GM12878 (cell line): Measurements from ENCODE around the gene RPSA. TPM values are rescaled to one million over a fixed set of nuclear protein-coding genes. Genes with fewer than 3 reads are reported as not detected.
A peak's percentile ranks its signal among the peaks of the same experiment; 100 is the strongest.

Experiments
- ATAC-seq: fragments of 200-7000 bp; cut with Tn5 transposase; 3 replicates; pipeline ENCODE4 v1.9.1; 2020; ENCODE audit warnings: mild to moderate bottlenecking, moderate library complexity
- BruUV-seq: library from RNA; stranded (reverse); fragments of 400-500 nt; replicated peaks from 2 replicates; lab custom pipeline; 2021; lab: Mats Ljungman, UMichigan
- CTCF ChIA-PET: fragments of 300-600 bp; sonication (Branson Sonifier 250); formaldehyde crosslinking; extraction: SDS; loops from one replicate; lab custom pipeline; 2021; ENCODE audit warnings: inconsistent platforms; lab: Yijun Ruan, JAX
- POLR2A ChIA-PET: fragments of 350-600 bp; formaldehyde crosslinking; extraction: SDS; loops from one replicate; lab custom pipeline; 2021; ENCODE audit warnings: inconsistent platforms; lab: Charles Lee
- RAD21 ChIA-PET: fragments of 300-600 bp; sonication (Branson Sonifier 250); formaldehyde crosslinking; loops from one replicate; lab custom pipeline; 2023; ENCODE audit warnings: antibody characterized with exemption; ENCODE audit not compliant: unreplicated experiment; lab: Charles Lee
- SMC1A ChIA-PET: fragments of 300-600 bp; sonication (Branson Sonifier 250); formaldehyde crosslinking; loops from one replicate; lab custom pipeline; 2023; ENCODE audit not compliant: unreplicated experiment, uncharacterized antibody; lab: Charles Lee
- DNase-seq: peaks from one replicate; pipeline ENCODE4 v3.0.0-alpha.2; 2011; ENCODE audit warnings: low read depth, low spot score
- FAIRE-seq: peaks from 3 replicates; lab custom pipeline; 2011; peaks lifted over from hg19 to GRCh38; lab: Jason Lieb, UNC
- H2AFZ ChIP-seq: 2 replicates; pipeline ENCODE4 v1.6.0; 2011; ENCODE audit warnings: low read depth, low read length, control low read depth; ENCODE audit not compliant: control insufficient read depth
- H3K27ac ChIP-seq: 2 replicates; pipeline ENCODE4 v1.5.1; 2011; ENCODE audit warnings: control low read depth; ENCODE audit not compliant: control insufficient read depth, insufficient read depth
- H3K27me3 ChIP-seq, 2 experiments: replicated peaks in 1 of 2; 2 replicates each; pipeline versions ENCODE4 v1.6.0 to v1.6.1; 2011; ENCODE audit warnings: low read length in 1 of 2; ENCODE audit not compliant: control insufficient read depth in 2 of 2, insufficient read depth in 2 of 2
- H3K36me3 ChIP-seq, 2 experiments: 2 replicates each; pipeline ENCODE4 v1.5.1; 2011; ENCODE audit warnings: low read length in 1 of 2; ENCODE audit not compliant: control insufficient read depth in 2 of 2, insufficient read depth in 2 of 2
- H3K4me1 ChIP-seq: 2 replicates; pipeline ENCODE4 v1.6.1; 2011; ENCODE audit warnings: mild to moderate bottlenecking, low read length, moderate library complexity, mixed read lengths; ENCODE audit not compliant: control insufficient read depth, insufficient read depth
- H3K4me2 ChIP-seq: 2 replicates; pipeline ENCODE4 v1.6.0; 2011; ENCODE audit warnings: control low read depth; ENCODE audit not compliant: control insufficient read depth, insufficient read depth
- H3K4me3 ChIP-seq: fragments of 200-600 bp; sonication (generic); 2 replicates; pipeline ENCODE4 v1.5.1; 2016
- H3K79me2 ChIP-seq: 2 replicates; pipeline ENCODE4 v1.6.0; 2011; ENCODE audit warnings: low read length; ENCODE audit not compliant: control insufficient read depth, insufficient read depth
- H3K9ac ChIP-seq: 2 replicates; pipeline ENCODE4 v1.8.0; 2011; ENCODE audit warnings: low read length, control low read depth, mixed read lengths; ENCODE audit not compliant: control insufficient read depth, insufficient read depth
- H3K9me3 ChIP-seq: replicated peaks from 3 replicates; pipeline ENCODE4 v1.5.1; 2011; ENCODE audit warnings: mild to moderate bottlenecking, low read length; ENCODE audit not compliant: control insufficient read depth, insufficient read depth
- H4K20me1 ChIP-seq: 2 replicates; pipeline ENCODE4 v1.6.0; 2011; ENCODE audit not compliant: control insufficient read depth, insufficient read depth
- BRCA1 ChIP-seq: IDR thresholded peaks from 2 replicates; pipeline ENCODE4 v1.6.1; 2011; ENCODE audit warnings: low read depth, low read length, improper control_type of control experiment
- KDM1A ChIP-seq: fragments of 200-600 bp; sonication (generic); IDR thresholded peaks from 2 replicates; pipeline ENCODE4 v1.6.1; 2016; ENCODE audit warnings: borderline replicate concordance
- NR2C1 ChIP-seq: fragments of 450-650 bp; IDR thresholded peaks from 2 replicates; pipeline ENCODE4 v1.6.1; 2017; ENCODE audit warnings: antibody characterized with exemption, mild to moderate bottlenecking, moderate library complexity
- POLR2AphosphoS5 ChIP-seq: IDR thresholded peaks from 2 replicates; pipeline ENCODE4 v1.6.1; 2011; ENCODE audit warnings: mild to moderate bottlenecking, low read length, inconsistent platforms
- POU2F2 ChIP-seq: IDR thresholded peaks from 3 replicates; pipeline ENCODE4 v1.6.1; 2011; ENCODE audit warnings: low read depth, mild to moderate bottlenecking, low read length, borderline replicate concordance
- PRDM15 ChIP-seq: fragments of 450-650 bp; formaldehyde crosslinking; IDR thresholded peaks from 2 replicates; pipeline ENCODE4 v1.4.0; 2020; ENCODE audit warnings: mild to moderate bottlenecking, moderate library complexity
- RCOR1 ChIP-seq: conservative IDR thresholded peaks from 2 replicates; pipeline ENCODE4 v1.6.1; 2012; ENCODE audit warnings: low read depth, low read length, improper control_type of control experiment
- ZBED1 ChIP-seq: IDR thresholded peaks from 2 replicates; pipeline ENCODE4 v1.6.1; 2016; ENCODE audit warnings: borderline replicate concordance
- WGBS: methylation state at CpG from one replicate; pipeline ENCODE4 v1.1.6; 2016; ENCODE audit warnings: low lambda C conversion rate; ENCODE audit not compliant: insufficient replicate concordance, insufficient coverage; ENCODE audit errors: missing lambda C conversion rate; 5-methylcytosine and 5-hydroxymethylcytosine counted together
- in situ Hi-C: fragments of 300-500 bp; cut with MboI; formaldehyde crosslinking; loops from 9 replicates; pipeline ENCODE4 v1.14.3; 2018; ENCODE audit warnings: mixed read lengths
- intact Hi-C: fragments of 100-400 bp; cut with micrococcal nuclease; formaldehyde crosslinking; loops from one replicate; pipeline ENCODE4 v1.14.2; 2022; ENCODE audit not compliant: unreplicated experiment
- polyA plus RNA-seq, 11 experiments: library from polyadenylated mRNA; depleted of rRNA in 4 of 11; unstranded in 6 of 11; stranded (reverse) in 5 of 11; fragments of >200 nt; fragmentation: Nextera tagmentation in 4 of 11; fragmentation: Illumina TruSeq in 1 of 11; extraction: Ambion mirVana in 4 of 11; extraction: Trizol in 1 of 11; gene quantifications; 1 replicate in 1 of 11; 2 replicates in 10 of 11; pipeline versions ENCODE4 v1.2.1 to v1.2.3, GENCODE V29; 2011 to 2016; ENCODE audit warnings: inconsistent platforms in 2 of 11, missing spikeins in 2 of 11, low read depth in 1 of 11
- total RNA-seq, 4 experiments: library from RNA; depleted of rRNA in 3 of 4; stranded (reverse); fragments of >200 nt in 3 of 4; fragmentation: Illumina TruSeq in 1 of 4; extraction: Trizol in 1 of 4; gene quantifications; 2 replicates each; pipeline versions ENCODE4 v1.2.1 to v1.2.3, GENCODE V29; 2013 to 2021

RPSA gene
- total and polyA plus RNA-seq, 10 of the 15 experiments (the other 5 are each of a cell fraction or from before 2014, with no cell fraction given): 1,012 to 5,036 (median 3,460) TPM

GRCh38 chr3:39409514-39410136, 3.1 kb downstream of the RPSA start:
- WGBS: 73% methylated on average over 7 of the region's 7 CpGs
- Histone ChIP-seq H3K36me3 (peaks cover 25 to 64% of the 10 kb centered on the region in 2 experiments), H3K27me3 (no peaks in the 10 kb centered on the region), H3K9me3 (no peaks in the 10 kb centered on the region), H3K79me2 (peaks cover 46% of the 10 kb centered on the region), H3K9ac (peak overlapping the region; percentile 49), H3K4me3 (peak overlapping the region; percentile 60), H2AFZ (no peak overlapping the region), H3K4me2 (peak overlapping the region; percentile 94), H3K4me1 (no peaks in the 10 kb centered on the region), H3K27ac (0 out of 2 replicates have a peak overlapping the region, but pooled peaks have one; percentile 2), H4K20me1 (peaks cover 8% of the 10 kb centered on the region)
- in situ Hi-C loops (no loop called here), intact Hi-C loops (no loop called here)
- CTCF ChIA-PET: interaction anchor here (0.6 to 6.7 kb wide), 3 partner anchors 22 to 37 kb away, joined by 3 to 55 read pairs (median 5); no protein-coding TSS in a partner anchor
- no TSS peak for BruUV-seq
- DNase-seq (no peak), FAIRE-seq (no peak), ATAC-seq (no peak)
- SMC1A ChIA-PET: interaction anchor here (2.0 kb wide), 1 partner anchor 121 kb away, joined by 10 read pairs; no protein-coding TSS in a partner anchor
- POLR2A ChIA-PET: interaction anchor here (0.8 to 1.5 kb wide), 2 partner anchors 18 to 193 kb away, joined by 3 read pairs; no protein-coding TSS in a partner anchor
- RAD21 ChIA-PET: interaction anchor here (0.7 to 4.3 kb wide), 3 partner anchors 21 to 308 kb away, joined by 3 to 20 read pairs (median 7); no protein-coding TSS in a partner anchor
- TF ChIP-seq POU2F2 (no peak; the same call in 2 of the 3 replicates), PRDM15 (CRISPR knock-in tag) (no peak), RCOR1 (no peak), BRCA1 (no peak), KDM1A (no peak), POLR2AphosphoS5 (peak; percentile 26; the same call in 1 of the 2 replicates), NR2C1 (no peak), ZBED1 (no peak)
